RKO (cell line): ENCODE data around the gene KATNAL1.
"Not testable (repeated sequence)": the region's sequence is repeated elsewhere in the genome, so short reads cannot be mapped to it uniquely, and the experiment has no call there.

ENCODE experiments used
- DNase-seq: peaks from one replicate; pipeline ENCODE4 v3.0.0-alpha.2; 2016; ENCODE audit warnings: low spot score

Gene KATNAL1

DNA sequence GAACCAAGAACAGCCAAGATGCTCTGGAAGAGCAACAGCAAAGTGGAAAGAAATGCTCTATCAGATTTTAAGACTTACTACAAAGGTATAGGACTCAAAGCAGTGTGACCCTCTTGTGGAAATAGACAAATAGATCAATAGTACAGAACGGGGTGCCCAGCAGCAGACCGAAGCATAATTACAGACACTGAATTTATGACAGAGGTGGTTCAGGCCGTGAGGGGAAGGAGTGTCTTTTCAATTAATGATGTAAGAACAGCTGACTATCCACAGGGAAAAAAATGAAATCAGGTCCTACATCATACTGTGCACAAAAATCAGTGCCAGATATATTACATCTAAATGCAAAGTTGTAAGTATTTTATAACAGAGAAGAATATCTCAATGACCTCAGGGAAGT, 95.6 kb downstream of the KATNAL1 start:
- no peak for DNase-seq

GRCh38 chr13:30204564-30204963, 102.8 kb downstream of the KATNAL1 start:
- DNase-seq, result no peak

DNA sequence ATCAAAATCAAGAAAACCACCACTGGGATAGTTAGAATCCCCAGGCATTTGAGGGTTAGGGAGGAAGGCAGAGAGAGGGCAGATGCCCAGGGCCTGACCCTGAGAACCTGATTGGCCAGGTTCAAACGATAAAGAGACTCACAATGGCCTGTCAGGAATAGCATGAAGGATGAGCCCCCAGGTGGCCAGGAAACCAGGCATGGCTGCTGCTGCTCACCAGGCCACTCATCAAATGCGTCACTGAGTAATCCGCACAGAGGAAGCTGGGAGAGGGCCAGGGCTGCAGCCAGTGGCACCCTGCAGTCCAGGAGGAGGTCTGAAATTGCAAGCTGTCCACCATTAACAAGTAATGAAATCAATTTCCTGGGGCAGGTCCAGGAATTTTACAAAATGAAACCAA, 111.3 kb downstream of the KATNAL1 start:
- peak; percentile 25 for DNase-seq

DNA sequence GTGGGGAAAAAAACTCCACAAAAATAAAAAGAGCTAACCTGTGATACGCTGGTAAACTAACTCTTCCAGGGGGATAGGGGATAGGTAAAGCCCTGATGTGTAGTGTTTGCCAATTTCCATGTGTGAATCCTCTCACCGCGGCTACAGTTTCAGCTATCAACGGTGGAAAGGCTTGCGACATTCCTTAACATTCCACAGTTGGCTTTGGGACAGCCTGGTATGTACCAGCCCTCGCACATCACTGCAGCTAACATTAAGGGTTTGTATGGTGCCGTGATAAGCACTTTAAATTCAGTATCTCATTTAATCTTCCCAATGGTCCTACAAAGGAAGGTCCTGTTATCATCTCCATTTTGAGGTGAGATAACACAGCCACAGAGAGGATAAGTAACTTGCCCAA, 112.4 kb downstream of the KATNAL1 start:
- DNase-seq, result no peak

- DNase-seq, result no peak
Observed at GRCh38 chr13:30193279-30194234, 113.8 kb downstream of the KATNAL1 start.

DNA sequence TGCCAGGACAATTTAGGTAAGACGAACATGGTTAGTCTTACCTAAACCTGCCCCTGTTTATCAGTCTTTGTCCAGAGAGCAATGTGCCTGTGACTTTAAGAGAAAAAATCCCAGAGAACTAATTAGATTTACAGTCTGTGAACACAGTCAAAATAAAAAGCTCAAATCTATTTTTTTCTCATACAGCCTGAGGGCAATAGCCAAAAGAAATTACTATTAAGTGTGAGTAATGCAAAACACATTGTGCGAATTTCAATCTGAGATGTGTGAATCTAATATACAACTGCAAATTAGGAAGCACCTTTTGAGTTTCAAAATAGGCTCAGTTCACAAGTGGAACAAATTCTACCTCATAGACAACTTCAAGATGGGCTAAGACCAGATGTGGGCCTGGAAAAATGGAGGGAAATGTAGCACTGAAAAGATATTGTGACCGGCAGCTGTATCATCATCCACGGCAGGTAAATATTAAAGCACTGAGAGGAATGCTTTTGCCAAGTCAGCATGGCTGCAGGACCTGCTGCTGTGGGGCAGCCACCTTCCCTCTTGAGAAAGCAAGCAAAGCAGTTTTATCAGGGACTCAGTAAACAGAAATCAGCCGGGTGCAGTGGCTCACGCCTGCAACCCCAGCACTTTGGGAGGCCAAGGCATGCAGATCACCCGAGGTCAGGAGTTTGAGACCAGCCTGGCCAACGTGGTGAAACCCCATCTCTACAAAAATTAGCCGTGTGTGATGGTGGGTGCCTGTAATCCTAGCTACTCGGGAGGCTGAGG, 114.8 kb downstream of the KATNAL1 start:
- DNase-seq, result no peak

- DNase-seq, result peak; percentile 30
Observed at GRCh38 chr13:30191491-30192100, 115.8 kb downstream of the KATNAL1 start.

DNA sequence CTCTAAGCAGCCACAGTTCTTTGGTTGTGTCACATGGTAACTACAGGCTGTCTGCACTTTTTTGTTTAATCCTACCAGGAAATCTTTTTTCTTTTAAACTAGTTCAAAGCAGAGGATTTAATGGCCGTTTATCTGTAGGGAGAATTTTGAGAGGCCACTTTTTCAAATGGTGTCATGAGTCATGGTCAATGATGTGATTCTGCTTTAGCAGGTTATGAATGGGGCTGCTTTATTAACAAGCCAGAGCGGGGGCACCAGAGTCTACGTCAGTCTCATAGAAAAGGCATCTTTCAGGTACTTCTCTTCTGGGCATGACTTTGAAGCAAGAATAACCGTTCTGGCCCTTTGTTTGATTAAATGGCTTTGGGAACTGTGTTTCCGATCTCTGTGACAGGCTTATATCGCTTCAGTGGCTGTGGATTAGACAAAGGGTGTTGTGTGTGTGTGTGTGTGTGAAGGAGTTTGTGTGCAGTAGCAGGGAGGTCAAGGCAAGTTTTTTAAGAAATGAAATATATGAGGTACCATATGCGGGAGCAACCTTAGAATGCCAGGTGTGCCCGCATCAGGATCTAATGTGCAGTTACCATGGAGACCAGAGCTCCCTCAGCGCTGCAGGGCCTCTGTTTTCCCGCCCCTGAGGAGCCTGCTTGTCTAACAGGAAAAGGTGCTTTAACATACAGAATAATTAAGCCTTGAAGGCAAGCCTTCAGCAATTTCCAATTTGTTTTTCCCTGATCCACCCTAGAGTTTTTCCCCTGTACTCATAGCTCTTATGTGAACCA, 120.5 kb downstream of the KATNAL1 start:
- DNase-seq, result no peak

DNA sequence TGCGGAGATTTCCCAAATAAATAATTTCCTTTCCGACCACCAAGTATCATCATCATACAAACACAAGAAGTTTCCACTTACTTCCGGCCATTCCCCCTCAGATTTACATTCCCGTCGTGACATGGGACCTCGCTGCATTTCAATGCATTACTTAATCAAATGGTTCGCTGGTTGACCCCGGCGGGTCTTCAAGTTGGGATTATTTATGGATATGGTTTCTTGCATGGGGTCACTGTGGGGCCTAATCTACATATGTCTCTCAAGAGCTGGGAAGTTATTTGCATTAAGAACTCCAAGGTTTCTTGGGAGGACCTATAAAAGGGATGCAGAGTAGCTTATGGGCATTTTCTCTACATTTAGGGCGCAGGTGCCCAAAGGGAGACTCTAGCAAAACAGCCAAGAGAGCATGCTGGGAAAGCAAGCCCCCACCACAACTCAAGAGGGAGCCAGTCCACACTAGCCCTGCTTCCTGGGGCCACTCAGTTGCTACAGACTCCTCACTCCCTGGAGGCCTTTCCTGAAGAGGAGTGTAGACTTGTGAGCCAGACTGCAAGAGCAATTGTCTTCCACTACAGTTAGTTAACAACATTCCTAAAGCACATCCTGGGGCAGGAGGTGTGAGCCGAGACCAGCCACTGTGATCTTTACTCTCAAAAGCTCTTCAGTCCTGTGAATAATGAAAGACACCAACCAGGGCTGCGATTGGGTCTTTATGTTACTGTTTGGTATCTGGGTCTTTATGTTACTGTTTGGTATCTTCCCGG, 125.3 kb downstream of the KATNAL1 start:
- peak; percentile 1 for DNase-seq

- no peak for DNase-seq
Observed at GRCh38 chr13:30179597-30180276, 127.6 kb downstream of the KATNAL1 start.

GRCh38 chr13:30178976-30179375, 128.4 kb downstream of the KATNAL1 start:
- no peak for DNase-seq

DNA sequence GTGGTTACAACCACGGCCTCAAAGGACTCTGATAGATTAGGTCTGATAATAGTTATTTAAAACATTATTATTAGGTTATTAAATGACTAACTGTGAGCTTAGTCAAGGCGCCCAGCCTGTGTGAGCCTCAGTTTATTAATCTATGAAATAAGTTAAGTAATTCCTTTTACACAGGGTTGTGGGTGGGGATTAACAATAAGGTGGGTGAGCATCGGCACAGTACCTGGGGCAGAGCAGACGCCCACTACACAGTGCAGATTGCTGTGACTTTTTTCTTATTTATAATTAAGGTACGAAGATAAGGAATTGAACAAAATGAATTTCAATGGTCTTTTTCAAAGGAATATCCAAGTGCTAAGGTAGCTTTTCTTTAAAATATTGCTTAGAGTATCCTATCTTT, 132.2 kb downstream of the KATNAL1 start:
- no peak for DNase-seq

DNA sequence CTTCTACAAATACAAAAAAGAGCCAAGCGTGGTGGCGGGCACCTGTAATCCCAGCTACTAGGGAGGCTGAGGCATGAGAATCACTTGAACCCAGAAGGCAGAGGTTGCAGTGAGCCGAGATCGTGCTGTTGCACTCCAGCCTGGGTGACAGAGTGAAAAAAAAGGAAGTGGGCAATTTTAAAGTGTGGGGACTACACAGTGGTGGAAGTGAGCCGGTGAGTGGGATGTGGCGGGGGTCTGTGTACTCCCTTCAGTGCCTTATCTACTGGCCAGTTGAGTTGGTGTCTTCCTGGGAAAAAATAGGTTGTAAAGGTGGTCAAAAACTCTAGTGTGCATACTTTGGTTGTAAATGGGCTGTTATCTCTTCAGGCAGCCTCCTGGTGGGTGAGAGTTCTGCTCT, 133.1 kb downstream of the KATNAL1 start:
- DNase-seq, result not testable (repeated sequence)

DNA sequence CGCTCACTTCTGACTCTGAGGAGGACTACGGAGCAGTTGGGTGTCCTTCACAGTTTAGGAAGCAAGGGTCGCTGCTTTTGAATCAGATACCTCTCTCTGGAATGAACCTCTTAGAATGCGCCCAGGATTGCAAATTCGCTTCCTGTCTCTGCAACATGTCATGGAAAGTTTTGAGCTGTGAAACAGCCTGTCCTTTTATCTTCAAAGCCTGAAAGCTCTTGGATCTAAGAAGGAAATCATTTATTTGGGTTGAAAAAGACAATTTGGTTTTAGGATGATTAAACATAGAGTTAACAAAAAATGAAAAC, 134.1 kb downstream of the KATNAL1 start:
- no peak for DNase-seq

- no peak for DNase-seq
Observed at GRCh38 chr13:30172593-30173302, 134.6 kb downstream of the KATNAL1 start.

GRCh38 chr13:30170569-30170968, 136.8 kb downstream of the KATNAL1 start:
- DNase-seq, result no peak

DNA sequence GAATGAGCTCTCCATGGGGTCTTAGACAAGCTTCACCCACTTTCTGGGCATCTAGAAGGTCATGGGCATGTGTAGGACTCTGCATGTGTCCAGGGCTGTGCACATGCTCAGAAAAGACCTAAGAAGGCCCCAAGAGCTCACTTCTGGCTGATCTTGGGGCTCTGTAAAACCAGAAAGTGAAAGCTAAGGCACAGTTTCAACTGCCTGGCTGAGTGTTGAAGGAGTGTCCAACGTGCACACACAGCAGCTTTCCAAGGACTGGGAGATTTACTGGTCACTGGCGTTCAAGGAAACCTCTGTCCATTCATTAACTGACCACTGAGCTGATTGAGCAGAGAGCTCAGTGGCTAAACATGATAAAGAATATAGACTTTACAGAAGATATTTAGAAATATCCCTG, 137.9 kb downstream of the KATNAL1 start:
- no peak for DNase-seq

DNA sequence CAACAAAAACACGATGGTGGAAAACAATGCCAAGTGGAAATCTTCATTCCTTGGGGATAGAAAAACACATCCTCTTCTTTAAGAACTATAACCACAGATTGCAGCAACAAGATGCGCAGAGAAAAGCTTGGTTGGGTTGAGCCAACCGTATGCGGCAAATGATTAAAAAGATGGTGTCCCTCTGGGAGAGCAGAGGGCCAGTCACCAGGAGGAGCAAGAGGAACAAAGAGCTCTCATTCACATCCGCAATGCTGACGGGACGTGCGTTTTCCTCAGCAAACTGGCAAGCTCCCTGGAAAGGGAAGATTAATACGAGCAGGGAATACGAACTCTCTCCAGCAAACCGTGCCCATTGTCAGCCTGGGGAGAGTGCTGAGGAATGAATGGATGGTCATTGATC, 141.6 kb downstream of the KATNAL1 start:
- DNase-seq, result no peak

DNA sequence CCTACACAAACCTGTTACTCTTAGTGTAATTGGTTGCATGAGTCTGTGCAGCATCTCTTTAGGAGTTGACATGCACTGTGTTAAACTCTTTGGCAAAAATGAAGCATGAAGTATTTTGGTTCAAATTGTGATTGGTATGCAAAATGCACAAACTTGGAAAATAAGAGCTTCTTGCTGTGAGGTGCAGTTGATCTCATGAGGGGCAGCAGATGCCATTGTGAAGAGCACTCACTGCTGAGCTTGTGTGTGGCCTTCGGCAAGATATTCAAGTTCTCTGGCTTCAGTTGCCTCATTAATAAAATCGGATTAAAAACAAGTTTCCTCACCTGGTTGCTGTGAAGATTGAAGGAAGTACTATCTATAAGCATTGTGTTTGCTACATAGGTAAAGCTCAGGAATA, 142.3 kb downstream of the KATNAL1 start:
- no peak for DNase-seq

DNA sequence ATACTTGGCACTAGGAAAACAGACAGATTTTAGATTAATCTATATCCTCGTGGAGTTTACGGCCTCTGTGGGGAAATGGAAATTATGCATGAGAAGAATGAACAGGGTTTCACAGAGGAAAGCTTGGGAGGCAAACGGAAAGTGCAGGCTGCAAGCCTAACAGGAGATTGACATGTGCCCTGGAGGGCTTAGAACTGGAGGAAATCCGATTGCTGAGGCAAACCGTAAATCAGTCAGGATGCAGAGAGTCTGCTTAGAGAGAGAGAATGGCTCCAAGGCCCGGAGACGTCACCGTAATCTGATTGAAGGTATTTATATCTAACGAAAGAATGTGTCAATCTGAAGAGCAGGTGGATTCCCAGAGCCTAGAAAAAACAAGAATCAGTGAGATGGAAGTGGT, 143.2 kb downstream of the KATNAL1 start:
- no peak for DNase-seq
